ENCODE data around the gene ARHGAP19.

- no peak for TF ChIP-seq POLR2A (IDR thresholded peaks at IDR 0.05; ENCODE audit: low read depth, low read length)
- no peak for TF ChIP-seq POLR2AphosphoS5 (IDR thresholded peaks at IDR 0.05; ENCODE audit: low read depth, low read length)
These were observed 38.8 kb upstream of the ARHGAP19 start for GRCh38 chr10:97331153-97331703.

Data from GM12892 (cell line).